22Rv1 (cell line): ENCODE measurements around the gene DNAH2.

ENCODE experiments used
- CTCF ChIP-seq: fragments of 450-650 bp; IDR thresholded peaks from 2 replicates; pipeline ENCODE4 v1.5.1; 2017; ENCODE audit warnings: mild to moderate bottlenecking
- ZFX ChIP-seq: fragments of 450-650 bp; IDR thresholded peaks from 2 replicates; pipeline ENCODE4 v1.6.1; 2017; ENCODE audit warnings: antibody characterized with exemption, borderline replicate concordance

- TF ChIP-seq CTCF (no peak), ZFX (no peak)
Observed at GRCh38 chr17:7844292-7845154, 127.0 kb downstream of the DNAH2 start.
